Endothelial cell of umbilical vein (primary cell): Measurements from ENCODE around the gene THAP10. TPM values are rescaled to one million over a fixed set of nuclear protein-coding genes. Genes with fewer than 3 reads are reported as not detected.
"Not testable (repeated sequence)": the region's sequence is repeated elsewhere in the genome, so short reads cannot be mapped to it uniquely, and the experiment has no call there.

Experiments used
- BruUV-seq: library from RNA; stranded (reverse); fragments of 400-500 nt; replicated peaks from 2 replicates; lab custom pipeline; 2021; lab: Mats Ljungman, UMichigan
- CTCF ChIA-PET: fragments of 300-600, 350-600 bp; sonication (Branson Sonifier 250); formaldehyde crosslinking; loops from one replicate; lab custom pipeline; 2021; ENCODE audit warnings: antibody characterized with exemption, inconsistent platforms; lab: Charles Lee
- POLR2A ChIA-PET: fragments of 300-600, 350-600 bp; sonication (Branson Sonifier 250); formaldehyde crosslinking; loops from one replicate; lab custom pipeline; 2021; ENCODE audit warnings: antibody characterized with exemption, inconsistent platforms; lab: Charles Lee
- DNase-seq: peaks from one replicate; pipeline ENCODE4 v3.0.0-alpha.2; 2011; ENCODE audit warnings: low read depth, low spot score
- FAIRE-seq: peaks from 2 replicates; lab custom pipeline; 2011; peaks lifted over from hg19 to GRCh38; lab: Jason Lieb, UNC
- H2AFZ ChIP-seq: 2 replicates; pipeline ENCODE4 v1.6.0; 2012; ENCODE audit warnings: low read depth, low read length, control low read depth, inconsistent platforms
- H3K27ac ChIP-seq: 2 replicates; pipeline ENCODE4 v1.5.1; 2011; ENCODE audit warnings: low read depth, mild to moderate bottlenecking, control low read depth, low read length, moderate library complexity; ENCODE audit not compliant: insufficient read depth
- H3K27me3 ChIP-seq, 2 experiments: 2 replicates each; pipeline versions ENCODE4 v1.6.0 to v1.6.1; 2011; ENCODE audit warnings: low read length in 2 of 2, mixed read lengths in 1 of 2; ENCODE audit not compliant: control insufficient read depth in 2 of 2, insufficient read depth in 2 of 2
- H3K36me3 ChIP-seq, 2 experiments: 2 replicates in 1 of 2; 3 replicates in 1 of 2; pipeline ENCODE4 v1.5.1; 2011; ENCODE audit warnings: low read length in 2 of 2, mild to moderate bottlenecking in 1 of 2, moderate library complexity in 1 of 2; ENCODE audit not compliant: control insufficient read depth in 2 of 2, insufficient read depth in 2 of 2; ENCODE audit errors: extremely low read depth in 1 of 2
- H3K4me1 ChIP-seq: 3 replicates; pipeline ENCODE4 v1.5.1; 2011; ENCODE audit warnings: mild to moderate bottlenecking, low read length; ENCODE audit not compliant: control insufficient read depth, insufficient read depth; ENCODE audit errors: extremely low read depth
- H3K4me2 ChIP-seq: 2 replicates; pipeline ENCODE4 v1.6.1; 2011; ENCODE audit warnings: low read length, control low read depth, mixed read lengths; ENCODE audit not compliant: insufficient read depth
- H3K4me3 ChIP-seq, 3 experiments: fragments of 200-600 bp in 1 of 3; sonication (generic), shearing (Covaris generic) in 1 of 3; replicated peaks in 1 of 3; 2 replicates each; pipeline ENCODE4 v1.5.1; 2011 to 2016; ENCODE audit warnings: control low read depth in 3 of 3, low read length in 3 of 3, mild to moderate bottlenecking in 2 of 3, inconsistent platforms in 1 of 3, low read depth in 1 of 3, moderate library complexity in 1 of 3; ENCODE audit not compliant: insufficient read depth in 1 of 3
- H3K79me2 ChIP-seq: 2 replicates; pipeline ENCODE4 v1.6.0; 2012; ENCODE audit warnings: low read length, inconsistent platforms; ENCODE audit not compliant: control insufficient read depth, insufficient read depth
- H3K9ac ChIP-seq: replicated peaks from 2 replicates; pipeline ENCODE3; 2011; ENCODE audit warnings: low read length, control low read depth; ENCODE audit not compliant: insufficient read depth; ENCODE audit errors: extremely low read depth
- H3K9me1 ChIP-seq: replicated peaks from 3 replicates; pipeline ENCODE4 v1.6.0; 2011; ENCODE audit warnings: mild to moderate bottlenecking, low read length; ENCODE audit not compliant: control insufficient read depth, insufficient read depth; ENCODE audit errors: extremely low read depth
- H3K9me3 ChIP-seq: replicated peaks from 2 replicates; pipeline ENCODE4 v1.5.1; 2012; ENCODE audit warnings: low read length, inconsistent platforms; ENCODE audit not compliant: control insufficient read depth, insufficient read depth
- H4K20me1 ChIP-seq: replicated peaks from 2 replicates; pipeline ENCODE3; 2011; ENCODE audit warnings: mild to moderate bottlenecking, low read length; ENCODE audit not compliant: control insufficient read depth, insufficient read depth; ENCODE audit errors: extremely low read depth
- CTCF ChIP-seq, 2 donors: IDR thresholded peaks; 1 replicate in 1 of 2; 2 replicates in 1 of 2; pipeline ENCODE4 v1.5.1; 2011; ENCODE audit warnings: low read length in 2 of 2, mild to moderate bottlenecking in 2 of 2, moderate library complexity in 2 of 2, control low read depth in 1 of 2, inconsistent platforms in 1 of 2, low read depth in 1 of 2; ENCODE audit not compliant: insufficient read depth in 1 of 2; ENCODE audit errors: extremely low read depth in 1 of 2
- EZH2 ChIP-seq: IDR thresholded peaks from 2 replicates; pipeline ENCODE4 v1.6.1; 2012; ENCODE audit warnings: borderline replicate concordance, low read depth, mild to moderate bottlenecking, moderate library complexity, low read length, inconsistent platforms; ENCODE audit not compliant: severe bottlenecking
- FOS ChIP-seq: IDR thresholded peaks from 2 replicates; pipeline ENCODE4 v1.6.1; 2011; ENCODE audit warnings: mild to moderate bottlenecking, low read length, moderate library complexity, borderline replicate concordance; ENCODE audit not compliant: insufficient read depth
- GATA2 ChIP-seq: IDR thresholded peaks from 2 replicates; pipeline ENCODE4 v1.7.0; 2011; ENCODE audit warnings: low read depth, mild to moderate bottlenecking, moderate library complexity, mixed read lengths, low read length; ENCODE audit not compliant: insufficient read length, insufficient read depth
- JUN ChIP-seq: IDR thresholded peaks from 2 replicates; pipeline ENCODE4 v1.6.1; 2011; ENCODE audit warnings: borderline replicate concordance, low read depth; ENCODE audit not compliant: insufficient read length, insufficient read depth
- MAX ChIP-seq: IDR thresholded peaks from 2 replicates; pipeline ENCODE4 v1.6.1; 2011; ENCODE audit not compliant: insufficient read depth, insufficient read length
- MYC ChIP-seq: IDR thresholded peaks from one replicate; pipeline ENCODE4 v1.6.1; 2011; ENCODE audit warnings: mild to moderate bottlenecking, low read depth, low read length
- POLR2A ChIP-seq: IDR thresholded peaks from 2 replicates; pipeline ENCODE4 v1.6.1; 2012; ENCODE audit warnings: low read depth, mild to moderate bottlenecking, control low read depth, low read length
- POLR2AphosphoS5 ChIP-seq: IDR thresholded peaks from 2 replicates; pipeline ENCODE4 v1.6.1; 2012; ENCODE audit warnings: low read depth, mild to moderate bottlenecking, control low read depth, low read length, moderate library complexity; ENCODE audit not compliant: insufficient read depth
- dilution Hi-C: fragments of 300-500 bp; cut with MboI; formaldehyde crosslinking; loops from one replicate; pipeline ENCODE4 v1.15.0; 2019; ENCODE audit warnings: low sequenced_read_pairs; ENCODE audit not compliant: extremely low pct_ligation_motif_present
- intact Hi-C: fragments of 100-400 bp; cut with micrococcal nuclease; formaldehyde crosslinking; loops from one replicate; pipeline ENCODE4 v1.10.0; 2022
- polyA plus RNA-seq, 4 experiments: library from polyadenylated mRNA; depleted of rRNA in 3 of 4; stranded (reverse) in 3 of 4; unstranded in 1 of 4; fragments of >200 nt; gene quantifications; 2 replicates each; pipeline versions ENCODE4 v1.2.1 to v1.2.3, GENCODE V29; 2011 to 2012; ENCODE audit warnings: missing spikeins in 1 of 4
- total RNA-seq: library from RNA; stranded (reverse); gene quantifications from 2 replicates; pipeline ENCODE4 v1.2.3, GENCODE V29; 2021

THAP10 gene
- total and polyA plus RNA-seq, 2 donors (not counting 3 experiments of a cell fraction or from before 2014, with no cell fraction given): 1.7 to 4.0 TPM

- Histone ChIP-seq H3K9me3 (no peaks in the 10 kb centered on the region), H3K9me1 (no peaks in the 10 kb centered on the region), H3K4me3 (no peak overlapping the region), H3K9ac (no peak overlapping the region), H3K27me3 (no peaks in the 10 kb centered on the region), H2AFZ (no peak overlapping the region), H3K36me3 (no peaks in the 10 kb centered on the region), H3K27ac (no peak overlapping the region), H3K4me2 (no peak overlapping the region), H3K79me2 (no peaks in the 10 kb centered on the region), H4K20me1 (no peaks in the 10 kb centered on the region), H3K4me1 (no peaks in the 10 kb centered on the region)
- CTCF ChIA-PET: interaction anchor here (0.8 to 4.4 kb wide), 15 partner anchors 10 to 305 kb away, joined by 3 to 160 read pairs (median 8); partner anchors contain the start of genes LARP6, LRRC49 and THAP10
- intact Hi-C loops (no loop called here), dilution Hi-C loops (no loop called here)
- DNase-seq (no peak), FAIRE-seq (no peak)
- BruUV-seq: no TSS peak
- TF ChIP-seq EZH2: no peak
- TF ChIP-seq POLR2AphosphoS5: no peak
- TF ChIP-seq FOS: no peak
- TF ChIP-seq GATA2: no peak
- TF ChIP-seq POLR2A: no peak
- no peak for TF ChIP-seq CTCF (IDR thresholded peaks at IDR 0.05; ENCODE audit: extremely low read depth in 1 of 2, insufficient read depth in 1 of 2, low read depth in 1 of 2, low read length in 2 of 2)
- TF ChIP-seq MAX: no peak
- TF ChIP-seq JUN: no peak
- no peak for TF ChIP-seq MYC
- POLR2A ChIA-PET: interaction anchor here (0.6 kb wide), 1 partner anchor 1308 kb away, joined by 5 read pairs; no protein-coding TSS in a partner anchor
Observed at GRCh38 chr15:70873232-70874054, 18.8 kb downstream of the THAP10 start.

- H3K36me3 ChIP-seq, H3K27me3 ChIP-seq, H3K27ac ChIP-seq, FAIRE-seq, CTCF ChIA-PET, dilution Hi-C loops, H3K9me1 ChIP-seq, POLR2A ChIA-PET, BruUV-seq, H4K20me1 ChIP-seq, DNase-seq, intact Hi-C loops, H3K4me2 ChIP-seq, H3K79me2 ChIP-seq, H3K9me3 ChIP-seq, H3K4me3 ChIP-seq, H2AFZ ChIP-seq, H3K4me1 ChIP-seq, H3K9ac ChIP-seq: not testable (repeated sequence)
Observed at GRCh38 chr15:70871490-70871889, 20.7 kb downstream of the THAP10 start.
